HepG2 (cell line): Measurements from ENCODE around the gene MAIP1. TPM values are rescaled to one million over a fixed set of nuclear protein-coding genes. Genes with fewer than 3 reads are reported as not detected.

ENCODE experiments used
- ATAC-seq: fragments of 200-7000 bp; cut with Tn5 transposase; 3 replicates; pipeline ENCODE4 v1.9.1; 2020; ENCODE audit warnings: mild to moderate bottlenecking, moderate library complexity
- BruUV-seq: library from RNA; stranded (reverse); fragments of 400-500 nt; replicated peaks from 2 replicates; lab custom pipeline; 2021; lab: Mats Ljungman, UMichigan
- CTCF ChIA-PET: fragments of 300-600 bp; formaldehyde crosslinking; extraction: SDS; loops from one replicate; lab custom pipeline; 2021; ENCODE audit warnings: low total read pairs, inconsistent platforms, low intra/inter-chr PET ratio; lab: Yijun Ruan, JAX
- POLR2A ChIA-PET: fragments of 350-600 bp; sonication (Branson Sonifier 250); formaldehyde crosslinking; loops from one replicate; lab custom pipeline; 2020; ENCODE audit warnings: antibody characterized with exemption, inconsistent platforms; lab: Yijun Ruan, JAX
- DNase-seq: peaks from one replicate; pipeline ENCODE4 v3.0.0-alpha.2; 2015; ENCODE audit warnings: low spot score
- FAIRE-seq: peaks from 3 replicates; lab custom pipeline; 2011; peaks lifted over from hg19 to GRCh38; lab: Jason Lieb, UNC
- H2AFZ ChIP-seq: one replicate; pipeline ENCODE4 v1.6.1; 2011; ENCODE audit warnings: low read length, inconsistent platforms
- H3K27ac ChIP-seq: fragments of 300-600 bp; 3 replicates; pipeline ENCODE4 v1.8.0; 2011; ENCODE audit warnings: mixed run types, mild to moderate bottlenecking, mixed read lengths, low read length, inconsistent platforms; ENCODE audit not compliant: insufficient read depth; ENCODE audit errors: extremely low read length
- H3K27me3 ChIP-seq, 2 experiments: fragments of 200-600 bp in 1 of 2; 2 replicates in 1 of 2; 3 replicates in 1 of 2; pipeline versions ENCODE4 v1.6.0 to v1.8.0; 2011; ENCODE audit warnings: low read length in 2 of 2, mild to moderate bottlenecking in 2 of 2, moderate library complexity in 2 of 2, inconsistent platforms in 1 of 2; ENCODE audit not compliant: insufficient read depth in 2 of 2, control insufficient read depth in 1 of 2
- H3K36me3 ChIP-seq, 2 experiments: fragments of 200-600 bp in 1 of 2; replicated peaks in 1 of 2; 2 replicates in 1 of 2; 3 replicates in 1 of 2; pipeline versions ENCODE4 v1.5.1 to v1.8.0; 2011; ENCODE audit warnings: low read length in 2 of 2, inconsistent platforms in 1 of 2; ENCODE audit not compliant: insufficient read depth in 2 of 2, control insufficient read depth in 1 of 2
- H3K4me1 ChIP-seq: 2 replicates; pipeline ENCODE4 v1.5.1; 2012; ENCODE audit warnings: low read length, inconsistent platforms; ENCODE audit not compliant: insufficient read depth
- H3K4me2 ChIP-seq: 2 replicates; pipeline ENCODE4 v1.6.0; 2011; ENCODE audit warnings: low read depth, low read length, inconsistent platforms
- H3K4me3 ChIP-seq, 3 experiments: fragments of 200-600 bp in 1 of 3; sonication (generic), shearing (Covaris generic) in 1 of 3; replicated peaks in 1 of 3; 2 replicates each; pipeline ENCODE4 v1.5.1; 2011 to 2016; ENCODE audit warnings: low read length in 3 of 3, inconsistent platforms in 2 of 3, low read depth in 2 of 3, mild to moderate bottlenecking in 2 of 3, control low read depth in 1 of 3, mixed read lengths in 1 of 3; ENCODE audit not compliant: insufficient read depth in 1 of 3
- H3K79me2 ChIP-seq: one replicate; pipeline ENCODE4 v1.6.1; 2011; ENCODE audit warnings: low read length, inconsistent platforms; ENCODE audit not compliant: insufficient read depth
- H3K9ac ChIP-seq: 2 replicates; pipeline ENCODE4 v1.6.0; 2011; ENCODE audit warnings: mild to moderate bottlenecking, low read depth, low read length, inconsistent platforms; ENCODE audit not compliant: insufficient read depth
- H3K9me3 ChIP-seq: 2 replicates; pipeline ENCODE4 v1.5.1; 2012; ENCODE audit warnings: mild to moderate bottlenecking, low read length
- H4K20me1 ChIP-seq: 2 replicates; pipeline ENCODE4 v1.6.0; 2011; ENCODE audit warnings: inconsistent platforms, mild to moderate bottlenecking, low read length, moderate library complexity; ENCODE audit not compliant: insufficient read depth
- GABPA ChIP-seq, 2 experiments: IDR thresholded peaks; 2 replicates each; pipeline ENCODE4 v1.6.1; 2011 to 2016; ENCODE audit warnings: low read depth in 2 of 2, low read length in 1 of 2, missing biosample characterization in 1 of 2, missing genetic modification characterization in 1 of 2
- NFYC ChIP-seq: IDR thresholded peaks from 2 replicates; pipeline ENCODE4 v1.6.1; 2016; ENCODE audit warnings: missing genetic modification reagents, missing compliant biosample characterization
- PHF5A ChIP-seq: IDR thresholded peaks from one replicate; pipeline ENCODE4 v1.6.1; 2018; ENCODE audit warnings: low read depth, missing genetic modification reagents; ENCODE audit not compliant: unreplicated experiment
- SOX5 ChIP-seq: IDR thresholded peaks from 2 replicates; pipeline ENCODE4 v1.6.1; 2016; ENCODE audit warnings: borderline replicate concordance
- ZNF343 ChIP-seq: sonication (generic); formaldehyde crosslinking; IDR thresholded peaks from 2 replicates; pipeline ENCODE4 v1.4.0; 2020; ENCODE audit warnings: mild to moderate bottlenecking, missing genetic modification reagents
- ZNF44 ChIP-seq: sonication (generic); formaldehyde crosslinking; IDR thresholded peaks from 2 replicates; pipeline ENCODE4 v1.5.1; 2020; ENCODE audit warnings: mild to moderate bottlenecking, missing genetic modification reagents
- ZNF605 ChIP-seq: sonication (generic); formaldehyde crosslinking; IDR thresholded peaks from 2 replicates; pipeline ENCODE4 v1.8.0; 2022; ENCODE audit warnings: mild to moderate bottlenecking, missing genetic modification reagents
- ZNF660 ChIP-seq: sonication (generic); formaldehyde crosslinking; IDR thresholded peaks from 2 replicates; pipeline ENCODE4 v1.5.1; 2020; ENCODE audit warnings: mild to moderate bottlenecking, low read depth, missing genetic modification reagents, borderline replicate concordance
- ZNF782 ChIP-seq: sonication (generic); formaldehyde crosslinking; IDR thresholded peaks from 2 replicates; pipeline ENCODE4 v1.4.0; 2020; ENCODE audit warnings: missing genetic modification reagents, mild to moderate bottlenecking, borderline replicate concordance
- ZSCAN12 ChIP-seq: sonication (generic); formaldehyde crosslinking; IDR thresholded peaks from 2 replicates; pipeline ENCODE4 v1.9.0; 2021; ENCODE audit warnings: mild to moderate bottlenecking, missing genetic modification reagents
- ZSCAN29 ChIP-seq: sonication (generic); formaldehyde crosslinking; conservative IDR thresholded peaks from 2 replicates; pipeline ENCODE4 v1.4.0; 2020; ENCODE audit warnings: mild to moderate bottlenecking, missing genetic modification reagents
- WGBS: methylation state at CpG from one replicate; pipeline ENCODE4 v1.1.6; 2017; ENCODE audit warnings: low lambda C conversion rate; 5-methylcytosine and 5-hydroxymethylcytosine counted together
- in situ Hi-C: cut with HindIII; loops from 2 replicates; pipeline ENCODE4 v1.10.0; 2017; ENCODE audit warnings: low pct_unique_long_range_greater_than_20kb; ENCODE audit not compliant: extremely low pct_ligation_motif_present
- intact Hi-C: fragments of 100-400 bp; cut with micrococcal nuclease; formaldehyde crosslinking; loops from one replicate; pipeline ENCODE4 v1.10.0; 2022; ENCODE audit not compliant: unreplicated experiment
- polyA plus RNA-seq, 8 experiments: library from polyadenylated mRNA; depleted of rRNA in 3 of 8; stranded (reverse) in 7 of 8; unstranded in 1 of 8; fragments of >200 nt; fragmentation: Illumina TruSeq in 4 of 8; extraction: Trizol in 4 of 8; gene quantifications; 2 replicates each; pipeline versions ENCODE4 v1.2.1 to v1.2.3, GENCODE V29; 2011 to 2016; ENCODE audit warnings: low read depth in 4 of 8, missing spikeins in 1 of 8, mixed read lengths in 1 of 8; ENCODE audit not compliant: insufficient read depth in 1 of 8
- total RNA-seq, 5 experiments: library from RNA; depleted of rRNA; stranded (reverse); fragments of >200 nt; fragmentation: Illumina TruSeq; extraction: Trizol; gene quantifications; 2 replicates each; pipeline ENCODE4 v1.2.3, GENCODE V29; 2016; ENCODE audit warnings: low read depth in 1 of 5
- TF ChIP-seq, protein P1 (sequence below): sonication (generic); formaldehyde crosslinking; IDR thresholded peaks from 2 replicates; pipeline ENCODE4 v1.4.0; 2020; ENCODE audit warnings: missing genetic modification reagents
- TF ChIP-seq, protein P2 (sequence below): IDR thresholded peaks from 2 replicates; pipeline ENCODE4 v1.6.1; 2016; ENCODE audit warnings: low read depth

The MAIP1 gene
- total and polyA plus RNA-seq, 2 of the 13 experiments (the other 11 are each of a cell fraction or from before 2014, with no cell fraction given): 22.3 to 72.9 TPM

DNA sequence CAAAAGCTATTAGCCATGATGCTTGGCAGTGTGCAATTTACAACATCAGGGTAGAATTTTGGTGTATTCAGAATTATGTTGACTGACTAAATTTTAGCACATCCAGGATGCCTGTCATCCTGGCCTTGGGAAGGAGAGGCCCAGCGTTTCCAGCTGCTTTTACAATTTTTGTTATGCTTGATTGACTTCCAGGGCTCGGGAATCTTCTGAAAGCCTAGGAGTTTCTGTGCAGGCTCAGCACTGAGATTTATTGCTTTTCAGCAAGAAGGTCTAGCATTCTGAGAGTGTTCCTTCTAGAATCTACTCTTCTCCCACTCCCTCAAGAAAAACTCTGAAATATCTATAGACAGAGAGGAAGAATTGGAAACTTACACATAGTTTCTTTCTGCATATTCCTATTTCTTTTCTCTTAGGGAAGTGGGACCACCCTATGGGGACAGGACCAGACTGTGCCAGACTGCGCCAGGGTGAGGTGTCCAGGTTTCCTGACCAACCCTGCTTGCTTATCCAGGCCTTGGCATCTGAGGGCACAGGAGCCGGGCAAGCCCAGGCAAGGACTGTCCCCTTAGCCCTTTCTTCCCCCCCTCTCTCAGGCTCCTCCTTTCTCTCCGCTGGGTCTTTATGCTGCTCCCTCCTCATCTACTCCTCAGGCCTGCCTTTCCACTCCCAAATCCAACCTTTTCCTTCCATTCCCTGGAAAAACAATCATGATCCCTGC, 26.9 kb downstream of the MAIP1 start:
- FAIRE-seq: no peak
- H3K4me3 ChIP-seq: no peak overlapping the region
- H3K9me3 ChIP-seq: no peaks in the 10 kb centered on the region

DNA sequence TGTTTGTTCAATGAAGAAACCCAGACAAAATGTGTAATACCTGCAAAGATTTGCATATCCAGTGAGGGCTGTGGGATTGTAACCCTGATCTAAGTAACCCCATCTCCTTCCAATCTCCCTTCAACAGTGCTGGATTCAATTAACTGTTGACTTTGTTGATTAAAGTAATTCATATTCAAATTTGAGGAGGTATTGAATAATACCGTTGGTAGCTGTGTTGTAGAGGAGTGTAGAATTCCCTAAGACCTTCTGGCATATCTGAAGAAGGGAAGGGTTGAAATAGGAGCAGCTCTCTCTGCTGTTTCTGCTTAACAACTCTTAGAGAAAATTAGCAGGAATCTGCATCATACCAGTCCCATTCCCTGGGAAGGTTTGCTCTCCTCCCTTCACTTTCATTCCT, 28.2 kb downstream of the MAIP1 start:
- no peak overlapping the region for H3K4me3 ChIP-seq

More for the DNA sequence above, 26.9 kb downstream of the MAIP1 start:
- Histone ChIP-seq H3K4me1 (peaks cover 25% of the 10 kb centered on the region), H3K27ac (no peak overlapping the region), H3K36me3 (no peaks in the 10 kb centered on the region), H4K20me1 (no peaks in the 10 kb centered on the region), H3K79me2 (no peaks in the 10 kb centered on the region), H2AFZ (no peak overlapping the region), H3K27me3 (no peaks in the 10 kb centered on the region), H3K4me2 (no peak overlapping the region), H3K9ac (no peak overlapping the region)
- no peak for TF ChIP-seq PHF5A
- TF ChIP-seq, protein P1, sequence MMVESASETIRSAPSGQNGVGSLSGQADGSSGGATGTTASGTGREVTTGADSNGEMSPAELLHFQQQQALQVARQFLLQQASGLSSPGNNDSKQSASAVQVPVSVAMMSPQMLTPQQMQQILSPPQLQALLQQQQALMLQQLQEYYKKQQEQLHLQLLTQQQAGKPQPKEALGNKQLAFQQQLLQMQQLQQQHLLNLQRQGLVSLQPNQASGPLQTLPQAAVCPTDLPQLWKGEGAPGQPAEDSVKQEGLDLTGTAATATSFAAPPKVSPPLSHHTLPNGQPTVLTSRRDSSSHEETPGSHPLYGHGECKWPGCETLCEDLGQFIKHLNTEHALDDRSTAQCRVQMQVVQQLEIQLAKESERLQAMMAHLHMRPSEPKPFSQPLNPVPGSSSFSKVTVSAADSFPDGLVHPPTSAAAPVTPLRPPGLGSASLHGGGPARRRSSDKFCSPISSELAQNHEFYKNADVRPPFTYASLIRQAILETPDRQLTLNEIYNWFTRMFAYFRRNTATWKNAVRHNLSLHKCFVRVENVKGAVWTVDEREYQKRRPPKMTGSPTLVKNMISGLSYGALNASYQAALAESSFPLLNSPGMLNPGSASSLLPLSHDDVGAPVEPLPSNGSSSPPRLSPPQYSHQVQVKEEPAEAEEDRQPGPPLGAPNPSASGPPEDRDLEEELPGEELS (CRISPR knock-in tag): no peak
- TF ChIP-seq ZNF44 (CRISPR knock-in tag): no peak
- TF ChIP-seq ZNF660 (CRISPR knock-in tag): no peak
- no peak for TF ChIP-seq GABPA (IDR thresholded peaks at IDR 0.05; ENCODE audit: low read depth, low read length)
- TF ChIP-seq GABPA (CRISPR knock-in tag; IDR thresholded peaks at IDR 0.05; ENCODE audit: low read depth): no peak
- BruUV-seq: no TSS peak
- CTCF ChIA-PET: no interaction called here
- ATAC-seq (no peak), DNase-seq (no peak)
- POLR2A ChIA-PET: no interaction called here
- 62% methylated on average over 5 of the region's 5 CpGs for WGBS
- intact Hi-C loops: loop anchor here (10.0 kb wide), 2 partner anchors 383 to 423 kb away; no protein-coding TSS in a partner anchor
- in situ Hi-C loops: loop anchor here (10.0 kb wide), 1 partner anchor 323 kb away; the partner anchor contains the start of gene SPATS2L

More for the DNA sequence above, 28.2 kb downstream of the MAIP1 start:
- ATAC-seq (no peak), DNase-seq (no peak), FAIRE-seq (no peak)
- Histone ChIP-seq H3K27me3 (no peaks in the 10 kb centered on the region), H3K9ac (no peak overlapping the region), H4K20me1 (no peaks in the 10 kb centered on the region), H3K9me3 (no peaks in the 10 kb centered on the region), H3K27ac (no peak overlapping the region), H3K4me1 (peaks cover 13% of the 10 kb centered on the region), H3K36me3 (no peaks in the 10 kb centered on the region), H2AFZ (no peak overlapping the region), H3K79me2 (no peaks in the 10 kb centered on the region), H3K4me2 (no peak overlapping the region)
- no TSS peak for BruUV-seq
- in situ Hi-C loops: loop anchor here (10.0 kb wide), 1 partner anchor 321 kb away; the partner anchor contains the start of gene SPATS2L
- intact Hi-C loops: loop anchor here (10.0 kb wide), 2 partner anchors 381 to 421 kb away; no protein-coding TSS in a partner anchor
- ChIA-PET CTCF (no interaction called here), POLR2A (no interaction called here)
- 6% methylated on average over 1 of the region's 1 CpG for WGBS
- TF ChIP-seq ZNF782 (CRISPR knock-in tag): no peak
- TF ChIP-seq ZSCAN29 (CRISPR knock-in tag): no peak
- no peak for TF ChIP-seq NFYC
- TF ChIP-seq ZSCAN12 (CRISPR knock-in tag): no peak
- TF ChIP-seq, protein P2, sequence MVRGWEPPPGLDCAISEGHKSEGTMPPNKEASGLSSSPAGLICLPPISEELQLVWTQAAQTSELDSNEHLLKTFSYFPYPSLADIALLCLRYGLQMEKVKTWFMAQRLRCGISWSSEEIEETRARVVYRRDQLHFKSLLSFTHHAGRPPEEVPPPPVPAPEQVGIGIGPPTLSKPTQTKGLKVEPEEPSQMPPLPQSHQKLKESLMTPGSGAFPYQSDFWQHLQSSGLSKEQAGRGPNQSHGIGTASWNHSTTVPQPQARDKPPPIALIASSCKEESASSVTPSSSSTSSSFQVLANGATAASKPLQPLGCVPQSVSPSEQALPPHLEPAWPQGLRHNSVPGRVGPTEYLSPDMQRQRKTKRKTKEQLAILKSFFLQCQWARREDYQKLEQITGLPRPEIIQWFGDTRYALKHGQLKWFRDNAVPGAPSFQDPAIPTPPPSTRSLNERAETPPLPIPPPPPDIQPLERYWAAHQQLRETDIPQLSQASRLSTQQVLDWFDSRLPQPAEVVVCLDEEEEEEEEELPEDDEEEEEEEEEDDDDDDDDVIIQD (CRISPR knock-in tag): no peak
- TF ChIP-seq ZNF343: no peak
- TF ChIP-seq SOX5 (CRISPR knock-in tag): no peak
- TF ChIP-seq ZNF605 (CRISPR knock-in tag): no peak
